ENCODE measurements around the gene APOL5. TPM values are rescaled to one million over a fixed set of nuclear protein-coding genes. Genes with fewer than 3 reads are reported as not detected.

The APOL5 gene
- total RNA-seq, 4 donors from 2014 or later: not detected

DNA sequence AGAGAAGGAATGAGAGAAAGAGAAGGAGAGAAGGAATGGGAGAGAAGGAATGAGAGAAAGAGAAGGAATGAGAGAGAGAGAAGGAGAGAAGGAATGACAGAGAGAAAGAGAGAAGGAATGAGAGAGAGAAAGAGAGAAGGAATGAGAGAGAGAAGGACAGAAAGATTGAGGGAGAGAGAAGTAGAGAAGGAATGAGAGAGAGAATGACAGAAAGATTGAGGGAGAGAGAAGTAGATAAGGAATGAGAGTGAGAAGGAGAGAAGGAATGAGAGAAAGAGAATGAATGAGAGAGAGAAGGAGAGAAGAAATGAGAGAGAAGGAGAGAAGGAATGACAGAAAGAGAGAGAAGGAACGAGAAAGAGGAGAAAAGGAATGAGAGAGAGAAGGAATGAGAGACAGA is 34.1 kb upstream of the APOL5 start:
- DNase-seq (ENCODE audit: low spot score) (no peak), ATAC-seq (ENCODE audit: low FRiP score) (no peak)
- TF ChIP-seq, protein P1, sequence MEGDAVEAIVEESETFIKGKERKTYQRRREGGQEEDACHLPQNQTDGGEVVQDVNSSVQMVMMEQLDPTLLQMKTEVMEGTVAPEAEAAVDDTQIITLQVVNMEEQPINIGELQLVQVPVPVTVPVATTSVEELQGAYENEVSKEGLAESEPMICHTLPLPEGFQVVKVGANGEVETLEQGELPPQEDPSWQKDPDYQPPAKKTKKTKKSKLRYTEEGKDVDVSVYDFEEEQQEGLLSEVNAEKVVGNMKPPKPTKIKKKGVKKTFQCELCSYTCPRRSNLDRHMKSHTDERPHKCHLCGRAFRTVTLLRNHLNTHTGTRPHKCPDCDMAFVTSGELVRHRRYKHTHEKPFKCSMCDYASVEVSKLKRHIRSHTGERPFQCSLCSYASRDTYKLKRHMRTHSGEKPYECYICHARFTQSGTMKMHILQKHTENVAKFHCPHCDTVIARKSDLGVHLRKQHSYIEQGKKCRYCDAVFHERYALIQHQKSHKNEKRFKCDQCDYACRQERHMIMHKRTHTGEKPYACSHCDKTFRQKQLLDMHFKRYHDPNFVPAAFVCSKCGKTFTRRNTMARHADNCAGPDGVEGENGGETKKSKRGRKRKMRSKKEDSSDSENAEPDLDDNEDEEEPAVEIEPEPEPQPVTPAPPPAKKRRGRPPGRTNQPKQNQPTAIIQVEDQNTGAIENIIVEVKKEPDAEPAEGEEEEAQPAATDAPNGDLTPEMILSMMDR (IDR thresholded peaks at IDR 0.05): no peak

DNA sequence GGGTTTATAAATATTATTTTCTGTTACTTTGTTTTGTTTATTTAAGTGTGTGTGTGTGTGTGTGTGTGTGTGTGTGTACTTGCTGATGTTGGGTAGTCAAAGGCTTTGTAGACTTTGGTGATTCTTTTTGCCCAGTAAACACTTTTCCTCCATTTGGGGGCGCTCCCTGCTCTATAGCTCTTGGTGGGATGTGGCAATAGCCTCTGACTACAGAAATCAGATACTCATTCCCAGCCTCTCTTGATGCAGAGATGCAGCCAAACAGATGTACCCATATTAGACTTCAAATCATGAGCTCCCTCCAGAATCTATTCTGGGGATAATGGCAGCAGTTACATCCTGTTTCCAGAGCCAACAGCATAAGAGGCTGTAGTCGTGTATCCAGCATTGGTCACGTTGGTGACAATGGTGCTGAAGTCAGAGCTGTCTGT is 33.4 kb upstream of the APOL5 start:
- ATAC-seq (ENCODE audit: low FRiP score) (no peak), DNase-seq (ENCODE audit: low spot score) (no peak)
- TF ChIP-seq, protein P1 (IDR thresholded peaks at IDR 0.05): no peak

DNA sequence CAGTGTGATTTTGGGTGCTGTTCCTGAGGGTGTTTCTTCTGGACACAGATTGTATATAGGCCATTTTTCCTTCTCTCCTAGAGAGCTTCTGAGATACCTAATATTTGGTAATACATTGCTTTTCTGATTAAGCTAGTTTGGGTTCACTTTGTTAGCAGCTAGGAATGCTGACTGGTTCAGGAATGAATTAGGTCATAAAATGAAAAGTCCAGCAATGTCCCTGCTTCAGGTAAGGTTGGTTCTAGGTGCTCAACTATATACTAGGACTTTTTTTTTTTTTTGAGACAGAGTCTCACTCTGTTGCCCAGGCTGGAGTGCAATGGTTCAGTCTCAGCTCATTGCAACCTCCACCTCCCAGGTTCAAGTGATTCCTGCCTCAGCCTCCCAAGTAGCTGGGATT is 32.9 kb upstream of the APOL5 start:
- TF ChIP-seq, protein P1 (IDR thresholded peaks at IDR 0.05): no peak
- ATAC-seq (ENCODE audit: low FRiP score): no peak

DNA sequence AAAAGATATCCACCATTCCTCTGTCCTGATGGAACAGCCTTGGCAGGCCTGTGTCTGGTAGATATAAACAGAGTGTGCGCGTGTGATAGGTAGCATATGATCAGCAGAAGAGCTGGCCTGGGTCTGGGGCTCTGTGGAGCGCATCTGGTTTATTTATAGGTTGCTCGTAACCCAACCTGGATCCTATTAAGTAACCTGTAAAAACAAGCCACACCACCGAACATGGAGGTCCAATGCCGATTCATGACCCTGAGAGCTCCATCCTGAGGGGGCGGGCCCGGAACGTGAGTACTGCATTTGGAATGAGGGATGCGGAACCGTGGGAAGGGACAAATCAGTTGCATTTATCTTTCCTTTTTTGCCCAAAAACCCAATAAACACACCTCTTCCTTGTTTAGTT is 31.9 kb upstream of the APOL5 start:
- no peak for DNase-seq (ENCODE audit: low spot score)

More for the DNA sequence above, 32.9 kb upstream of the APOL5 start:
- DNase-seq (ENCODE audit: low spot score): no peak

DNA sequence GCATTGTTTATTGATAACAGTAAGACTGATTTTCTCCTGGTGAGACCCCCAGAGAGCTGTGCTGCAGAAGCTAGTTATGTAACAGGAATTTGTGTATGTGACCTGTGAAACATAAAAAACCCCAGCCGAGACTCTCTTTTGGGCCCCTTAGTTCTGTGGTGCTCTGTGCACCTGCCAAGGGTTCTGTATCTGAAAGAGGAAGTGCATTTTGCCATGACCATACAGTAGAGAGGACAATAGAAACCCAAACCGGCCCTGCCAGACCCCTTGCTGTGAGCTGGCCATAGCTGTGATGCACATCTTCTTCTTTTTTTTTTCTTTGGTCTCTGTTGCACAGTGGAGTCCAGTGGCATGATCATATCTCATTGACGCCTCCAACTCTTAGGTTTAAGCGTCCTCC is 31.4 kb upstream of the APOL5 start:
- ATAC-seq (ENCODE audit: low FRiP score): no peak
- DNase-seq (ENCODE audit: low spot score): no peak
- TF ChIP-seq, protein P1 (IDR thresholded peaks at IDR 0.05): no peak

More for the DNA sequence above, 31.9 kb upstream of the APOL5 start:
- TF ChIP-seq, protein P1 (IDR thresholded peaks at IDR 0.05): no peak
- ATAC-seq (ENCODE audit: low FRiP score): no peak

DNA sequence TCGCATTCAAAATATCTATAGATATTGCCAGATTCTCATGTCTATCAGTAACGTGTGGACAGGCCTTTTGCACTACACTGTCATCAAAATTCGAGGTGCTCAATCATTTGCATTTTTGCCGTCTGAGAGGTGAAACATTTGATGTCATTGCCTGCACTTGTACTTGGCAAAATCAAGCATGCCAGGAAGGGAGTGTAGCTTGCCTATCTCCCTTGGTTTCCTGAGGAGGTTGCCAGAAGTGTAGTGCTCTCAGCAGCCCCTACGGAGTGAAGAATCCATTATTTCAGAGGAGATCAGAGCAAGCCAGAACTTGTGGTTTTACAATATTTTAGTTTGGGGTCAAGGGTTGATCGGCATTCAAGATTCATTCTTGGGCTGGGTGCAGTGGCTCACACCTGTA is 30.2 kb upstream of the APOL5 start:
- no peak for DNase-seq (ENCODE audit: low spot score)
- TF ChIP-seq, protein P1 (IDR thresholded peaks at IDR 0.05): no peak
- no peak for ATAC-seq (ENCODE audit: low FRiP score)

DNA sequence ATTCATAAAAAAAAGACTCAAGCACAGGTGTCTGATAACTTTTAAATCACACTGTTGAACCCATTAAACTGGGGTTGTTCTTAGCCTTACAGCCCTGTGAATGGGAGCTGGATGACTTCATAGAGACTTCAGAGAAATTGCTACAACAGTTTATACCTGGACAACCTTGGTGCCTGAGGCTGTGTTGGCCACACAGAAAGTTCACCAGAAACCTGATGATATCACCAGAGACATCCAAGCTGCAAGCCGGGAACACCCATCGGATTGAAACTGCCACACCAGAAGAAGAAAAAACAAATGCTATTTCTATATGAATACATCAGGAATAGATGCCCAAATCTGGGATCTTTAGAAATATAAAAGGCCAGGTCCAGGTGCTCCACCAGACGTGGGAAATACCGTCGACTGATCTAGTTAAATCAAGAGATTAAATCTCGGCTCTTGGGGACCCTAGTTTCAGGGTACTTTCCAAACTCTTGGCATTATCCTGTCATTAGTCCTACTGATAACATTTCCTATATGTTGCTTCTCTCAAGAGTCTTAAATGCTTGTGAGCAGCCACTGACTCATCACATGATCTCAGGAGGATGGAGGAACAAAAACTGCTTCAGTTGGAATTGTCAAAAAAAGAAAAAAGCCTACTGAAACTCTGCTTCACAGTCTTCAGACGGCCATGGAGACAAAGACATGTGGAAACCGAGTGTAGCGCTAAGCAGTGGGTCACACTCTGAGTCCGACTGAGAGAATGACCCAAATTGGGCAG is 28.6 kb upstream of the APOL5 start:
- DNase-seq (ENCODE audit: low spot score) (no peak), ATAC-seq (ENCODE audit: low FRiP score) (no peak)
- TF ChIP-seq, protein P1 (IDR thresholded peaks at IDR 0.05): no peak

All from omental fat pad (tissue), 4 donors.